ENCODE measurements around the gene PPARG. TPM values are rescaled to one million over a fixed set of nuclear protein-coding genes. Genes with fewer than 3 reads are reported as not detected.
"Not testable (repeated sequence)": the region's sequence is repeated elsewhere in the genome, so short reads cannot be mapped to it uniquely, and the experiment has no call there.

The PPARG gene
- total RNA-seq, 1 experiment from 2014 or later: 0.79 TPM

- TF ChIP-seq ZSCAN18 (CRISPR knock-in tag; IDR thresholded peaks at IDR 0.05) (no peak), NFE2L1 (CRISPR knock-in tag; IDR thresholded peaks at IDR 0.05) (no peak), CBFB (CRISPR knock-in tag; IDR thresholded peaks at IDR 0.05; ENCODE audit: low read depth) (no peak)
- TF ChIP-seq, protein P1, sequence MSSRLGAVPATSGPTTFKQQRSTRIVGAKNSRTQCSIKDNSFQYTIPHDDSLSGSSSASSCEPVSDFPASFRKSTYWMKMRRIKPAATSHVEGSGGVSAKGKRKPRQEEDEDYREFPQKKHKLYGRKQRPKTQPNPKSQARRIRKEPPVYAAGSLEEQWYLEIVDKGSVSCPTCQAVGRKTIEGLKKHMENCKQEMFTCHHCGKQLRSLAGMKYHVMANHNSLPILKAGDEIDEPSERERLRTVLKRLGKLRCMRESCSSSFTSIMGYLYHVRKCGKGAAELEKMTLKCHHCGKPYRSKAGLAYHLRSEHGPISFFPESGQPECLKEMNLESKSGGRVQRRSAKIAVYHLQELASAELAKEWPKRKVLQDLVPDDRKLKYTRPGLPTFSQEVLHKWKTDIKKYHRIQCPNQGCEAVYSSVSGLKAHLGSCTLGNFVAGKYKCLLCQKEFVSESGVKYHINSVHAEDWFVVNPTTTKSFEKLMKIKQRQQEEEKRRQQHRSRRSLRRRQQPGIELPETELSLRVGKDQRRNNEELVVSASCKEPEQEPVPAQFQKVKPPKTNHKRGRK (CRISPR knock-in tag; IDR thresholded peaks at IDR 0.05; ENCODE audit: borderline replicate concordance): no peak
- TF ChIP-seq, protein P2, sequence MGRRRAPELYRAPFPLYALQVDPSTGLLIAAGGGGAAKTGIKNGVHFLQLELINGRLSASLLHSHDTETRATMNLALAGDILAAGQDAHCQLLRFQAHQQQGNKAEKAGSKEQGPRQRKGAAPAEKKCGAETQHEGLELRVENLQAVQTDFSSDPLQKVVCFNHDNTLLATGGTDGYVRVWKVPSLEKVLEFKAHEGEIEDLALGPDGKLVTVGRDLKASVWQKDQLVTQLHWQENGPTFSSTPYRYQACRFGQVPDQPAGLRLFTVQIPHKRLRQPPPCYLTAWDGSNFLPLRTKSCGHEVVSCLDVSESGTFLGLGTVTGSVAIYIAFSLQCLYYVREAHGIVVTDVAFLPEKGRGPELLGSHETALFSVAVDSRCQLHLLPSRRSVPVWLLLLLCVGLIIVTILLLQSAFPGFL (CRISPR knock-in tag; IDR thresholded peaks at IDR 0.05; ENCODE audit: borderline replicate concordance): no peak
- TF ChIP-seq, protein P3, sequence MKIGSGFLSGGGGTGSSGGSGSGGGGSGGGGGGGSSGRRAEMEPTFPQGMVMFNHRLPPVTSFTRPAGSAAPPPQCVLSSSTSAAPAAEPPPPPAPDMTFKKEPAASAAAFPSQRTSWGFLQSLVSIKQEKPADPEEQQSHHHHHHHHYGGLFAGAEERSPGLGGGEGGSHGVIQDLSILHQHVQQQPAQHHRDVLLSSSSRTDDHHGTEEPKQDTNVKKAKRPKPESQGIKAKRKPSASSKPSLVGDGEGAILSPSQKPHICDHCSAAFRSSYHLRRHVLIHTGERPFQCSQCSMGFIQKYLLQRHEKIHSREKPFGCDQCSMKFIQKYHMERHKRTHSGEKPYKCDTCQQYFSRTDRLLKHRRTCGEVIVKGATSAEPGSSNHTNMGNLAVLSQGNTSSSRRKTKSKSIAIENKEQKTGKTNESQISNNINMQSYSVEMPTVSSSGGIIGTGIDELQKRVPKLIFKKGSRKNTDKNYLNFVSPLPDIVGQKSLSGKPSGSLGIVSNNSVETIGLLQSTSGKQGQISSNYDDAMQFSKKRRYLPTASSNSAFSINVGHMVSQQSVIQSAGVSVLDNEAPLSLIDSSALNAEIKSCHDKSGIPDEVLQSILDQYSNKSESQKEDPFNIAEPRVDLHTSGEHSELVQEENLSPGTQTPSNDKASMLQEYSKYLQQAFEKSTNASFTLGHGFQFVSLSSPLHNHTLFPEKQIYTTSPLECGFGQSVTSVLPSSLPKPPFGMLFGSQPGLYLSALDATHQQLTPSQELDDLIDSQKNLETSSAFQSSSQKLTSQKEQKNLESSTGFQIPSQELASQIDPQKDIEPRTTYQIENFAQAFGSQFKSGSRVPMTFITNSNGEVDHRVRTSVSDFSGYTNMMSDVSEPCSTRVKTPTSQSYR (CRISPR knock-in tag; IDR thresholded peaks at IDR 0.05): no peak
- TF ChIP-seq, protein P4, sequence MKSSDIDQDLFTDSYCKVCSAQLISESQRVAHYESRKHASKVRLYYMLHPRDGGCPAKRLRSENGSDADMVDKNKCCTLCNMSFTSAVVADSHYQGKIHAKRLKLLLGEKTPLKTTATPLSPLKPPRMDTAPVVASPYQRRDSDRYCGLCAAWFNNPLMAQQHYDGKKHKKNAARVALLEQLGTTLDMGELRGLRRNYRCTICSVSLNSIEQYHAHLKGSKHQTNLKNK (CRISPR knock-in tag; IDR thresholded peaks at IDR 0.05): no peak
These were observed 30.0 kb upstream of the PPARG start (continued) for GRCh38 chr3:12258911-12259310.

- CTCF ChIA-PET, ATAC-seq, POLR2A ChIA-PET: not testable (repeated sequence)
These were observed 26.7 kb upstream of the PPARG start for GRCh38 chr3:12262173-12262572.

DNA sequence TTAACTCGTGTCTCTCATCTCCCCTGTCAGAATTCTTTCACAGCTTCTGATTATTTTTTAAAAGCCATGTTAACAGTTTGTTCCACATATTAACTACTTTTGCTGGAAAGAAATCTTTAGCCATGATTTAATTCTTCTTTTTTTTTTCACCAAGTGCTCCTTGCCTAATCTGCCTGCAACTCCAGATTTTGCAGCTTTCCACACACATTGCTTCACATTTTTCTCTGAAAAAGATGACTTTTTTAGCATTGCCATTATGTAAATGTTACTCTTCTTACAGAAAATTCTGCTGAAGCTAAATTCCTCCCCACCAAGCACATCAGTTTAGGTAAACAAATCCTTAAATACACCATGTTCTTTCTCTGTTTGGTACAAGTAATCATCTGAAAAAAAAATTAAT is 23.4 kb upstream of the PPARG start:
- no peak overlapping the region for H3K4me3 Mint-ChIP-seq
- no peak for ATAC-seq
- H3K9me3 Mint-ChIP-seq: no peaks in the 10 kb centered on the region
- no peak for DNase-seq (ENCODE audit: low spot score)
- TF ChIP-seq, protein P5, sequence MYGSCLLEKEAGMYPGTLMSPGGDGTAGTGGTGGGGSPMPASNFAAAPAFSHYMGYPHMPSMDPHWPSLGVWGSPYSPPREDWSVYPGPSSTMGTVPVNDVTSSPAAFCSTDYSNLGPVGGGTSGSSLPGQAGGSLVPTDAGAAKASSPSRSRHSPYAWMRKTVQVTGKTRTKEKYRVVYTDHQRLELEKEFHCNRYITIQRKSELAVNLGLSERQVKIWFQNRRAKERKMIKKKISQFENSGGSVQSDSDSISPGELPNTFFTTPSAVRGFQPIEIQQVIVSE (CRISPR knock-in tag; IDR thresholded peaks at IDR 0.05; ENCODE audit: borderline replicate concordance): no peak
- TF ChIP-seq GTF2I (CRISPR knock-in tag; conservative IDR thresholded peaks at IDR 0.05): no peak
- TF ChIP-seq ESRRA (CRISPR knock-in tag; IDR thresholded peaks at IDR 0.05; ENCODE audit: borderline replicate concordance): no peak
- no peak for TF ChIP-seq NFE2L1 (CRISPR knock-in tag; IDR thresholded peaks at IDR 0.05)
- no peak for TF ChIP-seq ZNF423 (CRISPR knock-in tag; IDR thresholded peaks at IDR 0.05)
- TF ChIP-seq NR3C1 (CRISPR knock-in tag; conservative IDR thresholded peaks at IDR 0.05; ENCODE audit: low read depth): no peak
- TF ChIP-seq STAT6 (CRISPR knock-in tag; conservative IDR thresholded peaks at IDR 0.05; ENCODE audit: low read depth): no peak
- POLR2A ChIA-PET: interaction anchor here (0.7 kb wide), 1 partner anchor 518 kb away, joined by 3 read pairs; no protein-coding TSS in a partner anchor
- no peaks in the 10 kb centered on the region for H3K36me3 Mint-ChIP-seq
- no peaks in the 10 kb centered on the region for H3K4me1 Mint-ChIP-seq
- no peaks in the 10 kb centered on the region for H3K27me3 Mint-ChIP-seq (ENCODE audit: low read depth)
- CTCF ChIA-PET: no interaction called here
- no peak overlapping the region for H3K27ac Mint-ChIP-seq

More at GRCh38 chr3:12262173-12262572, 26.7 kb upstream of the PPARG start:
- H3K27ac Mint-ChIP-seq; H3K9me3 Mint-ChIP-seq; H3K4me1 Mint-ChIP-seq; H3K4me3 Mint-ChIP-seq; DNase-seq (ENCODE audit: low spot score); H3K36me3 Mint-ChIP-seq; H3K27me3 Mint-ChIP-seq (ENCODE audit: low read depth): not testable (repeated sequence)
